ENCODE measurements around the gene MTREX. TPM values are rescaled to one million over a fixed set of nuclear protein-coding genes. Genes with fewer than 3 reads are reported as not detected.

MTREX gene
- total and polyA plus RNA-seq, 10 of the 15 experiments (the other 5 are each of a cell fraction or from before 2014, with no cell fraction given) = 20.1 to 102 (median 49.0) TPM

DNA sequence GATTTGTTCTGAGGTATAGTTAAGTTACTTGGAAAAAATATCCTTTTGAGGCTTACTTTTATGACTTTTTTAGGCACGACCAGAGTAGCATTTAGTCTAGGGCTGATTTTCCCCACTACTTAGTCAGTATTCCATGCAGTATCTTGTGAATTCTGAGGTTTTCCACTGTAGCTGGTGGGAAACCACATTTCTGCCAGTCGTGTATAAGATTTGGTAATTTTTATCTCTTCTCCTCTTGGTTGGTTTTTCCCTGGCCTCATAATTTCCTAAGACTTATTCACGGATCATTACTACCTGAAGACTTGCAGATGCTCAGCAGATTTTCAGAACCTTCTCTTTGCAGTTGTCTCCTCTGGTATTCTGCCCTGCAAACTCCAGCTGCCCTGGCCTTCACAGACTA lies 23.5 kb downstream of the MTREX start (continued):
- TF ChIP-seq, protein P1, sequence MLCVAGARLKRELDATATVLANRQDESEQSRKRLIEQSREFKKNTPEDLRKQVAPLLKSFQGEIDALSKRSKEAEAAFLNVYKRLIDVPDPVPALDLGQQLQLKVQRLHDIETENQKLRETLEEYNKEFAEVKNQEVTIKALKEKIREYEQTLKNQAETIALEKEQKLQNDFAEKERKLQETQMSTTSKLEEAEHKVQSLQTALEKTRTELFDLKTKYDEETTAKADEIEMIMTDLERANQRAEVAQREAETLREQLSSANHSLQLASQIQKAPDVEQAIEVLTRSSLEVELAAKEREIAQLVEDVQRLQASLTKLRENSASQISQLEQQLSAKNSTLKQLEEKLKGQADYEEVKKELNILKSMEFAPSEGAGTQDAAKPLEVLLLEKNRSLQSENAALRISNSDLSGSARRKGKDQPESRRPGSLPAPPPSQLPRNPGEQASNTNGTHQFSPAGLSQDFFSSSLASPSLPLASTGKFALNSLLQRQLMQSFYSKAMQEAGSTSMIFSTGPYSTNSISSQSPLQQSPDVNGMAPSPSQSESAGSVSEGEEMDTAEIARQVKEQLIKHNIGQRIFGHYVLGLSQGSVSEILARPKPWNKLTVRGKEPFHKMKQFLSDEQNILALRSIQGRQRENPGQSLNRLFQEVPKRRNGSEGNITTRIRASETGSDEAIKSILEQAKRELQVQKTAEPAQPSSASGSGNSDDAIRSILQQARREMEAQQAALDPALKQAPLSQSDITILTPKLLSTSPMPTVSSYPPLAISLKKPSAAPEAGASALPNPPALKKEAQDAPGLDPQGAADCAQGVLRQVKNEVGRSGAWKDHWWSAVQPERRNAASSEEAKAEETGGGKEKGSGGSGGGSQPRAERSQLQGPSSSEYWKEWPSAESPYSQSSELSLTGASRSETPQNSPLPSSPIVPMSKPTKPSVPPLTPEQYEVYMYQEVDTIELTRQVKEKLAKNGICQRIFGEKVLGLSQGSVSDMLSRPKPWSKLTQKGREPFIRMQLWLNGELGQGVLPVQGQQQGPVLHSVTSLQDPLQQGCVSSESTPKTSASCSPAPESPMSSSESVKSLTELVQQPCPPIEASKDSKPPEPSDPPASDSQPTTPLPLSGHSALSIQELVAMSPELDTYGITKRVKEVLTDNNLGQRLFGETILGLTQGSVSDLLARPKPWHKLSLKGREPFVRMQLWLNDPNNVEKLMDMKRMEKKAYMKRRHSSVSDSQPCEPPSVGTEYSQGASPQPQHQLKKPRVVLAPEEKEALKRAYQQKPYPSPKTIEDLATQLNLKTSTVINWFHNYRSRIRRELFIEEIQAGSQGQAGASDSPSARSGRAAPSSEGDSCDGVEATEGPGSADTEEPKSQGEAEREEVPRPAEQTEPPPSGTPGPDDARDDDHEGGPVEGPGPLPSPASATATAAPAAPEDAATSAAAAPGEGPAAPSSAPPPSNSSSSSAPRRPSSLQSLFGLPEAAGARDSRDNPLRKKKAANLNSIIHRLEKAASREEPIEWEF (IDR thresholded peaks at IDR 0.05; ENCODE audit: insufficient replicate concordance, low read depth, low read length) = no peak
- no peak for TF ChIP-seq TCF12 (IDR thresholded peaks at IDR 0.05; ENCODE audit: low read depth, low read length)
- no peak for TF ChIP-seq BCL3 (IDR thresholded peaks at IDR 0.05; ENCODE audit: borderline replicate concordance, insufficient read depth, low read depth, low read length, poor library complexity, severe bottlenecking)
- TF ChIP-seq STAT1 (conservative IDR thresholded peaks at IDR 0.05) = no peak
- no peak for TF ChIP-seq SUZ12 (IDR thresholded peaks at IDR 0.05; ENCODE audit: unreplicated experiment)

GRCh38 chr5:55333017-55333416 lies 25.2 kb downstream of the MTREX start:
- 95% methylated on average over 1 of the region's 1 CpG for WGBS (ENCODE audit: insufficient coverage, insufficient replicate concordance, low lambda C conversion rate, missing lambda C conversion rate)
- BruUV-seq (replicated peaks) = no TSS peak
- ChIA-PET POLR2A (no interaction called here), CTCF (interaction anchor here (1.0 kb wide), 1 partner anchor 359 kb away, joined by 3 read pairs; no protein-coding TSS in a partner anchor), RAD21 (ENCODE audit: unreplicated experiment) (no interaction called here), SMC1A (ENCODE audit: uncharacterized antibody, unreplicated experiment) (no interaction called here)
- H3K4me3 ChIP-seq = no peak overlapping the region
- intact Hi-C loops (cut with micrococcal nuclease; ENCODE audit: unreplicated experiment) = no loop called here
- H3K4me1 ChIP-seq (ENCODE audit: control insufficient read depth, insufficient read depth, low read length) = no peaks in the 10 kb centered on the region
- no peak overlapping the region for H3K9ac ChIP-seq (ENCODE audit: control insufficient read depth, insufficient read depth, low read length)
- in situ Hi-C loops (cut with MboI) = no loop called here
- ATAC-seq = no peak
- no peaks in the 10 kb centered on the region; the same call in 2 of the 3 replicates for H3K9me3 ChIP-seq (replicated peaks; ENCODE audit: control insufficient read depth, insufficient read depth, low read length)
- DNase-seq (ENCODE audit: low read depth, low spot score) = no peak
- H3K36me3 ChIP-seq (ENCODE audit: control insufficient read depth in 2 of 2, insufficient read depth in 2 of 2, low read length in 1 of 2) = peaks cover 0 to 37% of the 10 kb centered on the region in 2 experiments
- no peak overlapping the region for H3K27ac ChIP-seq (ENCODE audit: control insufficient read depth, insufficient read depth)
- peaks cover 12% of the 10 kb centered on the region for H3K79me2 ChIP-seq (ENCODE audit: control insufficient read depth, insufficient read depth, low read length)
- no peak overlapping the region for H2AFZ ChIP-seq (ENCODE audit: control insufficient read depth, low read depth, low read length)
- H3K27me3 ChIP-seq (replicated peaks in 1 of 2; ENCODE audit: control insufficient read depth in 2 of 2, insufficient read depth in 2 of 2, low read length in 1 of 2) = no peaks in the 10 kb centered on the region
- H4K20me1 ChIP-seq (ENCODE audit: control insufficient read depth, insufficient read depth) = no peaks in the 10 kb centered on the region
- no peak for FAIRE-seq
- H3K4me2 ChIP-seq (ENCODE audit: control insufficient read depth, insufficient read depth) = no peak overlapping the region
- TF ChIP-seq GATAD2B (conservative IDR thresholded peaks at IDR 0.05; ENCODE audit: low read depth) (no peak), RAD51 (IDR thresholded peaks at IDR 0.05) (no peak), ZNF622 (IDR thresholded peaks at IDR 0.05) (no peak), TCF12 (IDR thresholded peaks at IDR 0.05; ENCODE audit: low read depth, low read length) (no peak), CBX3 (IDR thresholded peaks at IDR 0.05; ENCODE audit: borderline replicate concordance, low read depth) (no peak), MYC (IDR thresholded peaks at IDR 0.05; ENCODE audit: insufficient read depth, insufficient read length, insufficient replicate concordance, low read length, severe bottlenecking) (no peak), SP1 (IDR thresholded peaks at IDR 0.05; ENCODE audit: low read depth, low read length) (no peak), STAT1 (conservative IDR thresholded peaks at IDR 0.05) (no peak), USF2 (IDR thresholded peaks at IDR 0.05; ENCODE audit: borderline replicate concordance, low read depth, low read length) (no peak), CHD1 (IDR thresholded peaks at IDR 0.05; ENCODE audit: low read depth, low read length) (no peak), YY1 (IDR thresholded peaks at IDR 0.05; ENCODE audit: low read depth, low read length) (no peak)
- TF ChIP-seq, protein P2, sequence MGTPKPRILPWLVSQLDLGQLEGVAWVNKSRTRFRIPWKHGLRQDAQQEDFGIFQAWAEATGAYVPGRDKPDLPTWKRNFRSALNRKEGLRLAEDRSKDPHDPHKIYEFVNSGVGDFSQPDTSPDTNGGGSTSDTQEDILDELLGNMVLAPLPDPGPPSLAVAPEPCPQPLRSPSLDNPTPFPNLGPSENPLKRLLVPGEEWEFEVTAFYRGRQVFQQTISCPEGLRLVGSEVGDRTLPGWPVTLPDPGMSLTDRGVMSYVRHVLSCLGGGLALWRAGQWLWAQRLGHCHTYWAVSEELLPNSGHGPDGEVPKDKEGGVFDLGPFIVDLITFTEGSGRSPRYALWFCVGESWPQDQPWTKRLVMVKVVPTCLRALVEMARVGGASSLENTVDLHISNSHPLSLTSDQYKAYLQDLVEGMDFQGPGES (IDR thresholded peaks at IDR 0.05) = no peak
